Duodenal mucosa (tissue), 2 donors: ENCODE measurements around the gene CSTPP1.

Experiments
- H3K27ac ChIP-seq: one replicate; pipeline ENCODE4 v1.7.0; 2013; ENCODE audit warnings: low read depth, low read length
- H3K27me3 ChIP-seq, 2 donors: one replicate each; pipeline ENCODE4 v1.7.0; 2013; ENCODE audit warnings: low read length in 2 of 2, control low read depth in 1 of 2; ENCODE audit not compliant: insufficient read depth in 2 of 2, control insufficient read depth in 1 of 2
- H3K36me3 ChIP-seq, 2 donors: one replicate each; pipeline ENCODE4 v1.7.0; 2013; ENCODE audit warnings: low read length in 2 of 2, control low read depth in 1 of 2; ENCODE audit not compliant: insufficient read depth in 2 of 2, control insufficient read depth in 1 of 2
- H3K4me1 ChIP-seq, 2 donors: one replicate each; pipeline ENCODE4 v1.7.0; 2013; ENCODE audit warnings: low read length in 2 of 2, control low read depth in 1 of 2; ENCODE audit not compliant: insufficient read depth in 2 of 2, control insufficient read depth in 1 of 2
- H3K4me3 ChIP-seq, 2 donors: one replicate each; pipeline ENCODE4 v1.7.0; 2013; ENCODE audit warnings: low read length in 2 of 2, low read depth in 1 of 2
- H3K9ac ChIP-seq, 2 donors: one replicate each; pipeline ENCODE4 v1.7.0; 2013; ENCODE audit warnings: low read length in 2 of 2, low read depth in 1 of 2
- H3K9me3 ChIP-seq, 2 donors: one replicate each; pipeline ENCODE4 v1.7.0; 2013; ENCODE audit warnings: low read length in 2 of 2, control low read depth in 1 of 2; ENCODE audit not compliant: control insufficient read depth in 1 of 2

CSTPP1 gene

GRCh38 chr11:47178737-47179654 is 242.4 kb downstream of the CSTPP1 start:
- Histone ChIP-seq H3K4me1 (peaks cover 23 to 25% of the 10 kb centered on the region in 2 donors), H3K9me3 (no peaks in the 10 kb centered on the region), H3K27ac (no peak overlapping the region), H3K4me3 (no peak overlapping the region), H3K27me3 (no peaks in the 10 kb centered on the region), H3K36me3 (peaks cover 6 to 9% of the 10 kb centered on the region in 2 donors), H3K9ac (no peak overlapping the region)

GRCh38 chr11:47179655-47179991 is 243.1 kb downstream of the CSTPP1 start:
- peaks cover 25 to 29% of the 10 kb centered on the region in 2 donors for H3K4me1 ChIP-seq
- H3K9ac ChIP-seq, result no peak overlapping the region
- no peaks in the 10 kb centered on the region for H3K9me3 ChIP-seq
- no peaks in the 10 kb centered on the region for H3K27me3 ChIP-seq
- H3K4me3 ChIP-seq, result no peak overlapping the region
- H3K36me3 ChIP-seq, result peaks cover 5 to 8% of the 10 kb centered on the region in 2 donors
- H3K27ac ChIP-seq, result no peak overlapping the region

- Histone ChIP-seq H3K4me1 (peaks cover 27 to 32% of the 10 kb centered on the region in 2 donors), H3K9ac (no peak overlapping the region), H3K36me3 (peaks cover 0 to 2% of the 10 kb centered on the region in 2 donors), H3K4me3 (no peak overlapping the region), H3K27ac (no peak overlapping the region), H3K27me3 (peaks cover 0 to 5% of the 10 kb centered on the region in 2 donors), H3K9me3 (no peaks in the 10 kb centered on the region)
These were observed 243.6 kb downstream of the CSTPP1 start for GRCh38 chr11:47180006-47180787.

GRCh38 chr11:47181271-47181670 is 244.7 kb downstream of the CSTPP1 start:
- peaks cover 0 to 5% of the 10 kb centered on the region in 2 donors for H3K27me3 ChIP-seq
- no peaks in the 10 kb centered on the region for H3K36me3 ChIP-seq
- no peaks in the 10 kb centered on the region for H3K9me3 ChIP-seq
- no peak overlapping the region for H3K9ac ChIP-seq
- H3K4me1 ChIP-seq, result peaks cover 23% of the 10 kb centered on the region in 2 donors
- no peak overlapping the region for H3K4me3 ChIP-seq
- no peak overlapping the region for H3K27ac ChIP-seq

GRCh38 chr11:47182380-47182779 is 245.8 kb downstream of the CSTPP1 start:
- no peak overlapping the region for H3K27ac ChIP-seq
- H3K4me1 ChIP-seq, result peaks cover 22 to 32% of the 10 kb centered on the region in 2 donors
- no peak overlapping the region for H3K9ac ChIP-seq
- H3K9me3 ChIP-seq, result no peaks in the 10 kb centered on the region
- H3K4me3 ChIP-seq, result no peak overlapping the region
- H3K27me3 ChIP-seq, result peaks cover 0 to 5% of the 10 kb centered on the region in 2 donors
- no peaks in the 10 kb centered on the region for H3K36me3 ChIP-seq

GRCh38 chr11:47183031-47183856 is 246.7 kb downstream of the CSTPP1 start:
- Histone ChIP-seq H3K9me3 (no peaks in the 10 kb centered on the region), H3K4me1 (peaks cover 13 to 28% of the 10 kb centered on the region in 2 donors), H3K36me3 (no peaks in the 10 kb centered on the region), H3K4me3 (no peak overlapping the region), H3K9ac (no peak overlapping the region), H3K27me3 (peaks cover 0 to 10% of the 10 kb centered on the region in 2 donors), H3K27ac (no peak overlapping the region)

- Histone ChIP-seq H3K36me3 (no peaks in the 10 kb centered on the region), H3K4me3 (no peak overlapping the region), H3K4me1 (peaks cover 12 to 28% of the 10 kb centered on the region in 2 donors), H3K9ac (no peak overlapping the region), H3K27me3 (peaks cover 0 to 11% of the 10 kb centered on the region in 2 donors), H3K9me3 (no peaks in the 10 kb centered on the region), H3K27ac (no peak overlapping the region)
These were observed 247.4 kb downstream of the CSTPP1 start for GRCh38 chr11:47183969-47184368.

GRCh38 chr11:47184711-47185304 is 248.2 kb downstream of the CSTPP1 start:
- no peak overlapping the region for H3K9ac ChIP-seq
- peak overlapping the region; percentile 60 to 61 for H3K4me3 ChIP-seq
- peaks cover 18 to 34% of the 10 kb centered on the region in 2 donors for H3K4me1 ChIP-seq

GRCh38 chr11:47185305-47186075 is 248.9 kb downstream of the CSTPP1 start:
- Histone ChIP-seq H3K27me3 (peaks cover 0 to 11% of the 10 kb centered on the region in 2 donors), H3K4me3 (peak overlapping the region; percentile 60 to 61), H3K4me1 (peaks cover 18 to 34% of the 10 kb centered on the region in 2 donors), H3K9me3 (no peaks in the 10 kb centered on the region), H3K36me3 (no peaks in the 10 kb centered on the region), H3K9ac (no peak overlapping the region), H3K27ac (peak overlapping the region; percentile 32)

More at GRCh38 chr11:47184711-47185304, 248.2 kb downstream of the CSTPP1 start:
- Histone ChIP-seq H3K36me3 (no peaks in the 10 kb centered on the region), H3K27me3 (peaks cover 0 to 11% of the 10 kb centered on the region in 2 donors), H3K9me3 (no peaks in the 10 kb centered on the region), H3K27ac (no peak overlapping the region)
